H1 (cell line): ENCODE results near the gene BTN2A1. TPM values are rescaled to one million over a fixed set of nuclear protein-coding genes. Genes with fewer than 3 reads are reported as not detected.
A peak's percentile ranks its signal among the peaks of the same experiment; 100 is the strongest.

Experiments used
- CTCF ChIA-PET: fragments of 300-600 bp; sonication (Branson Sonifier 250); formaldehyde crosslinking; loops from one replicate; lab custom pipeline; 2021; ENCODE audit not compliant: partially characterized antibody; lab: Charles Lee
- POLR2A ChIA-PET: fragments of 300-600 bp; sonication (Branson Sonifier 250); formaldehyde crosslinking; loops from one replicate; lab custom pipeline; 2021; ENCODE audit warnings: inconsistent platforms; ENCODE audit not compliant: partially characterized antibody; lab: Charles Lee
- DNase-seq, 2 experiments: peaks; one replicate each; pipeline versions ENCODE4 v3.0.0 to v3.0.0-alpha.2; 2010 to 2022; ENCODE audit warnings: low spot score in 2 of 2, low read depth in 1 of 2, mixed read lengths in 1 of 2
- FAIRE-seq: peaks from 2 replicates; lab custom pipeline; 2011; peaks lifted over from hg19 to GRCh38; lab: Jason Lieb, UNC
- H2AFZ ChIP-seq: 2 replicates; pipeline ENCODE4 v1.8.1; 2012; ENCODE audit warnings: low read length, inconsistent platforms
- H2AK5ac ChIP-seq: 2 replicates; pipeline ENCODE4 v1.6.1; 2013; ENCODE audit warnings: low read depth, low read length
- H2BK120ac ChIP-seq: replicated peaks from 2 replicates; pipeline ENCODE3; 2013; ENCODE audit warnings: low read depth, low read length, inconsistent platforms
- H2BK12ac ChIP-seq: 2 replicates; pipeline ENCODE4 v1.6.1; 2013; ENCODE audit warnings: low read depth, low read length
- H2BK15ac ChIP-seq: 2 replicates; pipeline ENCODE4 v1.6.1; 2013; ENCODE audit warnings: low read length
- H2BK20ac ChIP-seq: 2 replicates; pipeline ENCODE4 v1.6.1; 2013; ENCODE audit warnings: low read length
- H2BK5ac ChIP-seq: 2 replicates; pipeline ENCODE4 v1.6.1; 2013; ENCODE audit warnings: low read depth, low read length
- H3K14ac ChIP-seq: 2 replicates; pipeline ENCODE4 v1.6.1; 2013; ENCODE audit warnings: inconsistent platforms; ENCODE audit not compliant: insufficient read length
- H3K18ac ChIP-seq: 2 replicates; pipeline ENCODE4 v1.6.1; 2013; ENCODE audit warnings: low read length; ENCODE audit errors: extremely low read depth
- H3K23ac ChIP-seq: 2 replicates; pipeline ENCODE4 v1.6.1; 2013; ENCODE audit warnings: inconsistent platforms; ENCODE audit not compliant: insufficient read length
- H3K23me2 ChIP-seq: 2 replicates; pipeline ENCODE4 v1.6.1; 2013; ENCODE audit warnings: low read depth, low read length
- H3K27ac ChIP-seq: 2 replicates; pipeline ENCODE4 v1.6.1; 2011; ENCODE audit warnings: low read depth, low read length, inconsistent platforms
- H3K27me3 ChIP-seq, 4 experiments: replicated peaks in 1 of 4; 1 replicate in 1 of 4; 2 replicates in 3 of 4; pipeline versions ENCODE4 v1.6.1 to v1.8.1; 2011 to 2013; ENCODE audit warnings: low read length in 3 of 4, mild to moderate bottlenecking in 3 of 4, inconsistent platforms in 2 of 4, mixed read lengths in 2 of 4, moderate library complexity in 1 of 4; ENCODE audit not compliant: control insufficient read depth in 3 of 4, insufficient read depth in 3 of 4; ENCODE audit errors: extremely low read depth in 1 of 4
- H3K36me3 ChIP-seq, 4 experiments: 2 replicates each; pipeline versions ENCODE4 v1.6.1 to v1.8.1; 2011 to 2013; ENCODE audit warnings: mild to moderate bottlenecking in 4 of 4, low read length in 3 of 4, moderate library complexity in 2 of 4, control low read depth in 1 of 4, inconsistent platforms in 1 of 4; ENCODE audit not compliant: insufficient read depth in 4 of 4, control insufficient read depth in 2 of 4
- H3K4ac ChIP-seq: replicated peaks from 2 replicates; pipeline ENCODE3; 2013; ENCODE audit warnings: low read length, low read depth, mixed read lengths, inconsistent platforms; ENCODE audit not compliant: insufficient read length
- H3K4me1 ChIP-seq, 4 experiments: replicated peaks in 1 of 4; 1 replicate in 1 of 4; 2 replicates in 3 of 4; pipeline versions ENCODE4 v1.6.1 to v1.8.1; 2011 to 2013; ENCODE audit warnings: low read length in 3 of 4, inconsistent platforms in 2 of 4, mixed read lengths in 1 of 4; ENCODE audit not compliant: insufficient read depth in 4 of 4, control insufficient read depth in 3 of 4
- H3K4me2 ChIP-seq, 2 experiments: 2 replicates each; pipeline versions ENCODE4 v1.6.1 to v1.8.1; 2011 to 2013; ENCODE audit warnings: low read depth in 2 of 2, low read length in 2 of 2, control low read depth in 1 of 2, inconsistent platforms in 1 of 2, mild to moderate bottlenecking in 1 of 2; ENCODE audit not compliant: insufficient read depth in 1 of 2
- H3K4me3 ChIP-seq, 4 experiments: fragments of 200-600, 300-600 bp in 1 of 4; sonication (generic), shearing (Covaris generic), sonication (Bioruptor Twin) in 1 of 4; 2 replicates each; pipeline versions ENCODE4 v1.5.1 to v1.8.1; 2011 to 2016; ENCODE audit warnings: low read length in 4 of 4, low read depth in 3 of 4, control low read depth in 2 of 4, inconsistent platforms in 2 of 4, mild to moderate bottlenecking in 2 of 4, mixed read lengths in 1 of 4, moderate library complexity in 1 of 4; ENCODE audit not compliant: insufficient read depth in 2 of 4; ENCODE audit errors: extremely low read depth in 1 of 4
- H3K56ac ChIP-seq: replicated peaks from 2 replicates; pipeline ENCODE3; 2013; ENCODE audit warnings: low read depth, mild to moderate bottlenecking, mixed read lengths, low read length, inconsistent platforms; ENCODE audit not compliant: insufficient read length
- H3K79me1 ChIP-seq: 2 replicates; pipeline ENCODE4 v1.6.1; 2013; ENCODE audit warnings: low read depth, low read length, control low read depth
- H3K79me2 ChIP-seq, 2 experiments: 2 replicates each; pipeline versions ENCODE4 v1.6.1 to v1.8.1; 2012 to 2013; ENCODE audit warnings: low read length in 2 of 2, mild to moderate bottlenecking in 2 of 2, inconsistent platforms in 1 of 2; ENCODE audit not compliant: insufficient read depth in 2 of 2, control insufficient read depth in 1 of 2
- H3K9ac ChIP-seq, 4 experiments: replicated peaks in 1 of 4; 1 replicate in 1 of 4; 2 replicates in 3 of 4; pipeline versions ENCODE4 v1.6.1 to v1.8.1; 2011 to 2013; ENCODE audit warnings: low read depth in 3 of 4, low read length in 3 of 4, control low read depth in 2 of 4, mild to moderate bottlenecking in 2 of 4, moderate library complexity in 2 of 4, inconsistent platforms in 1 of 4; ENCODE audit errors: extremely low read depth in 1 of 4
- H3K9me3 ChIP-seq, 2 experiments: 2 replicates each; pipeline versions ENCODE4 v1.6.1 to v1.8.1; 2012 to 2013; ENCODE audit warnings: mild to moderate bottlenecking in 2 of 2, moderate library complexity in 2 of 2, control low read depth in 1 of 2, inconsistent platforms in 1 of 2, low read depth in 1 of 2, low read length in 1 of 2, mixed read lengths in 1 of 2; ENCODE audit not compliant: insufficient read depth in 2 of 2
- H4K20me1 ChIP-seq, 2 experiments: replicated peaks in 1 of 2; 2 replicates each; pipeline versions ENCODE3 to v1.8.1; 2011 to 2013; ENCODE audit warnings: inconsistent platforms in 2 of 2, low read length in 2 of 2, mild to moderate bottlenecking in 1 of 2; ENCODE audit not compliant: insufficient read depth in 2 of 2, control insufficient read depth in 1 of 2
- H4K5ac ChIP-seq: 2 replicates; pipeline ENCODE4 v1.6.1; 2013; ENCODE audit warnings: low read length, low read depth, mixed read lengths, inconsistent platforms; ENCODE audit not compliant: insufficient read length
- H4K8ac ChIP-seq: 2 replicates; pipeline ENCODE4 v1.8.0; 2013; ENCODE audit warnings: mild to moderate bottlenecking, moderate library complexity, low read length, inconsistent platforms; ENCODE audit not compliant: insufficient read depth; ENCODE audit errors: extremely low read depth
- H4K91ac ChIP-seq: replicated peaks from 2 replicates; pipeline ENCODE3; 2013; ENCODE audit warnings: low read length, mixed read lengths, inconsistent platforms; ENCODE audit not compliant: insufficient read length
- CBX8 ChIP-seq: fragments of 300-800, 300-1000 bp; sonication (generic); IDR thresholded peaks from 2 replicates; pipeline ENCODE4 v1.7.1; 2016; ENCODE audit warnings: low read depth, low read length, borderline replicate concordance
- CTCF ChIP-seq, 3 experiments: IDR thresholded peaks; 1 replicate in 2 of 3; 2 replicates in 1 of 3; pipeline versions ENCODE4 v1.5.1 to v1.6.1; 2011; ENCODE audit warnings: low read length in 3 of 3, mild to moderate bottlenecking in 3 of 3, inconsistent platforms in 2 of 3, low read depth in 1 of 3, moderate library complexity in 1 of 3; ENCODE audit not compliant: insufficient read depth in 1 of 3; ENCODE audit errors: control extremely low read depth in 1 of 3
- GABPA ChIP-seq: IDR thresholded peaks from 2 replicates; pipeline ENCODE4 v1.6.1; 2011; ENCODE audit warnings: mild to moderate bottlenecking, low read length, moderate library complexity, borderline replicate concordance; ENCODE audit not compliant: insufficient read depth
- MAFK ChIP-seq: IDR thresholded peaks from 2 replicates; pipeline ENCODE4 v1.6.1; 2012; ENCODE audit warnings: low read depth, mild to moderate bottlenecking, improper control_type of control experiment, low read length
- RAD21 ChIP-seq, 2 experiments: IDR thresholded peaks in 1 of 2; conservative IDR thresholded peaks in 1 of 2; 2 replicates each; pipeline ENCODE4 v1.6.1; 2011; ENCODE audit warnings: low read depth in 2 of 2, low read length in 2 of 2, improper control_type of control experiment in 1 of 2, inconsistent platforms in 1 of 2, mild to moderate bottlenecking in 1 of 2, moderate library complexity in 1 of 2
- RFX5 ChIP-seq: IDR thresholded peaks from 2 replicates; pipeline ENCODE4 v1.6.1; 2011; ENCODE audit warnings: low read depth, low read length, improper control_type of control experiment, borderline replicate concordance
- SRF ChIP-seq: IDR thresholded peaks from 2 replicates; pipeline ENCODE4 v1.6.1; 2011; ENCODE audit warnings: mild to moderate bottlenecking, low read depth, low read length, moderate library complexity
- WGBS, 2 experiments: shearing (Covaris generic) in 1 of 2; methylation state at CpG; one replicate each; pipeline versions ENCODE4 v1.1.6 to v1.1.7; 2013 to 2015; ENCODE audit warnings: low lambda C conversion rate in 2 of 2, mixed read lengths in 2 of 2, inconsistent platforms in 1 of 2, low coverage in 1 of 2, missing lambda C conversion rate in 1 of 2; ENCODE audit not compliant: insufficient replicate concordance in 2 of 2, insufficient coverage in 1 of 2, insufficient read length in 1 of 2; ENCODE audit errors: extremely low coverage in 1 of 2, missing lambda C conversion rate in 1 of 2; 5-methylcytosine and 5-hydroxymethylcytosine counted together
- polyA plus RNA-seq, 7 experiments: library from polyadenylated mRNA; depleted of rRNA in 3 of 7; stranded (reverse) in 5 of 7; unstranded in 2 of 7; fragments of >200 nt in 5 of 7; fragments of 200-250 nt in 2 of 7; gene quantifications; 1 replicate in 5 of 7; 2 replicates in 1 of 7; 4 replicates in 1 of 7; pipeline versions ENCODE4 v1.2.1 to v1.2.3, GENCODE V29; 2011 to 2013; ENCODE audit warnings: missing spikeins in 2 of 7, mixed read lengths in 2 of 7
- total RNA-seq: library from RNA; stranded (reverse); fragmentation: NEBNext Ultra II Directional; extraction: Animal tissue kit (Norgen Biotek cat#: 25700); gene quantifications from 2 replicates; pipeline ENCODE4 v1.2.1, GENCODE V29; 2021

Gene BTN2A1
- total and polyA plus RNA-seq, 2 of the 8 experiments (the other 6 are each of a cell fraction or from before 2014, with no cell fraction given) = 8.7 to 11.0 TPM

GRCh38 chr6:26408828-26409730 is 48.7 kb upstream of the BTN2A1 start:
- Histone ChIP-seq H2BK20ac (no peak overlapping the region), H3K14ac (no peak overlapping the region), H2BK5ac (no peak overlapping the region), H3K4me1 (peaks cover 0 to 6% (median 3%) of the 10 kb centered on the region in 4 experiments; a peak in 3 of 7 replicates), H2BK15ac (no peak overlapping the region), H3K9me3 (no peaks in the 10 kb centered on the region), H4K20me1 (no peaks in the 10 kb centered on the region), H4K8ac (no peak overlapping the region), H2BK12ac (no peak overlapping the region), H3K18ac (no peak overlapping the region), H3K23ac (no peak overlapping the region), H3K79me2 (no peaks in the 10 kb centered on the region), H3K4me2 (peak overlapping the region in 1 of 2 experiments; percentile 11; a peak in 1 of 4 replicates), H4K91ac (no peak overlapping the region), H2AFZ (0 out of 2 replicates have a peak overlapping the region, but pooled peaks have one; percentile 42), H3K4me3 (no peak overlapping the region), H2AK5ac (no peak overlapping the region), H3K36me3 (no peaks in the 10 kb centered on the region), H3K79me1 (no peaks in the 10 kb centered on the region), H2BK120ac (no peak overlapping the region), H3K9ac (no peak overlapping the region; a peak in 1 of 7 replicates), H3K27me3 (no peaks in the 10 kb centered on the region), H3K4ac (no peak overlapping the region), H4K5ac (no peak overlapping the region), H3K23me2 (no peaks in the 10 kb centered on the region), H3K27ac (no peak overlapping the region), H3K56ac (no peak overlapping the region)
- FAIRE-seq (no peak), DNase-seq (peak in 1 of 2 experiments; percentile 58)
- TF ChIP-seq RAD21 (IDR thresholded peaks at IDR 0.05 in 1 of 2, conservative IDR thresholded peaks at IDR 0.05 in 1 of 2; ENCODE audit: low read depth in 2 of 2, low read length in 2 of 2) (peak in 1 of 2 experiments; percentile 31; a peak in 1 of 4 replicates), CTCF (IDR thresholded peaks at IDR 0.05; ENCODE audit: control extremely low read depth in 1 of 3, insufficient read depth in 1 of 3, low read depth in 1 of 3, low read length in 3 of 3) (peak; percentile 21 to 40 (median 25); a peak in 2 of 4 replicates), SRF (no peak), CBX8 (no peak), RFX5 (peak; percentile 36; the same call in 1 of the 2 replicates), GABPA (no peak), MAFK (no peak)
- ChIA-PET POLR2A (interaction anchor here (0.7 to 1.5 kb wide), 3 partner anchors 15 to 41 kb away, joined by 3 to 4 read pairs (median 3); partner anchors contain the start of gene BTN3A3), CTCF (interaction anchor here (0.9 to 3.6 kb wide), 5 partner anchors 11 to 104 kb away, joined by 3 to 14 read pairs (median 5); no protein-coding TSS in a partner anchor)
- 51% methylated on average over 10 of the region's 10 CpGs; no CpG with 5 or more reads in 1 of the 2 experiments for WGBS, 2 experiments
